GM19468 (cell line): ENCODE results near the gene EOMES.

Experiments
- ATAC-seq: cut with Tn5 transposase; IDR thresholded peaks from one replicate; pipeline ENCODE4 v1.9.1; 2021; ENCODE audit warnings: mild to moderate bottlenecking, moderate library complexity, moderate number of reproducible peaks; ENCODE audit not compliant: unreplicated experiment; ENCODE audit errors: extremely low read depth

Gene EOMES

GRCh38 chr3:27685474-27685873 is 36.6 kb downstream of the EOMES start:
- no peak for ATAC-seq

GRCh38 chr3:27684302-27684701 is 37.8 kb downstream of the EOMES start:
- ATAC-seq = no peak

DNA sequence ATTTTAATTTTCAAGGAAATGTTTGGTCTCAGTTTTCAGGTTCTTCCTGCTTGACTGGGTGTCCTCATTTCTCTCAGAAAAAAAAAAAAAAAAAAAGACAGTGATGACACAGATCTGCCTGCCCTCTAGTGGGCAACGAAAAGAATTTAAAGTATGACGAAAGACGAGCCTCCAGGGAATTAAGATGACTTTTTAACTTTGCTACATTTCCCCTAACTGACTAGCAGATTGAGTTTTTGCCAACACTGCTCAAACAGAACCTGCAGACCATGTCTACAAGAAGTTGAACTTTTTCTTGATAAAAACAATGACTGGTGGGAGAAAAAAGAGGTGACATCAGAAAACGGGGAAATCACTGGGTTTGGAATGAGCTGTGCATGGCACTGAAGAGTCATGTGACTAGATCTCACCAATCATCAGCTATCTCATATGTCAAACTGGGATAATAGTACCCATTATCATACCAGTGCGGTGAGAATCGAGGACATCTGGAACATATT is 40.8 kb downstream of the EOMES start:
- ATAC-seq = peak; percentile 70

- ATAC-seq = no peak
Observed at GRCh38 chr3:27680517-27681246, 41.4 kb downstream of the EOMES start.

DNA sequence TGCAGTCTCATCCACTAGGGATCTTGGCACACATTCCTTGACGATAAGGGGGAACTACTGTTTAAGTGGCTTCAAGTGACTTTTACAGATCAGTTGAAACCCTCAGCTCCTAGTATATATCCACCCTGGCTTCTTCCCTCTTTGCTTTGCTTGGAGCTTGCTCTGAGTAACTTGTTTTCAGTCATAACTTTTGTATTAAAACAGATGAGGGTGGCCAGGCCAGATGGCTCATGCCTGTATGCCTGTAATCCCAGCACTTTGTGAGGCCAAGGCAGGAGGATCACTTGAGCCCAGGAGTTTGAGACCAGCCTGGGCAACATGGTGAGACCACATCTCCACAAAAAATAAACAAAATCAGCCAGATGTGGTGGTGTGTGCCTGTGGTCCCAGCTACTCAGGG is 42.4 kb downstream of the EOMES start:
- ATAC-seq = no peak

DNA sequence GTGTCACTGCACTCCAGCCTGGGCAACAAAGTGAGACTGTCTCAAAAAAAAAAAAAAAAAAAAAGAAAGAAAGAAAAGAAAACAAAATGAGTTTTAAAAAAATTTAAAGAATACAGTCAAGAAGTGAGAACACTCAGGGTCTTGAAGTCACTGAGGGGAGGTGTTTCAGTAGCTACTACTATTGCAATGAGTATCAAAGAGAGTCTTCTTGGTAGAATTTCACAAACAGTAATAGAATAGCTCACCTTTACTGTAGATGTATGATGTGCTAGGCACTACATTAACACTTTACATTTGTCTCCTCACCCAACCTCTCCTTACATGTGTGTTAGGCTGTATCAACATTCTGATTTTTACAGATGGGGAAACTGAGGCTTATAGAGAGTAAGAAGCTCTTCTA is 43.9 kb downstream of the EOMES start:
- ATAC-seq = no peak

DNA sequence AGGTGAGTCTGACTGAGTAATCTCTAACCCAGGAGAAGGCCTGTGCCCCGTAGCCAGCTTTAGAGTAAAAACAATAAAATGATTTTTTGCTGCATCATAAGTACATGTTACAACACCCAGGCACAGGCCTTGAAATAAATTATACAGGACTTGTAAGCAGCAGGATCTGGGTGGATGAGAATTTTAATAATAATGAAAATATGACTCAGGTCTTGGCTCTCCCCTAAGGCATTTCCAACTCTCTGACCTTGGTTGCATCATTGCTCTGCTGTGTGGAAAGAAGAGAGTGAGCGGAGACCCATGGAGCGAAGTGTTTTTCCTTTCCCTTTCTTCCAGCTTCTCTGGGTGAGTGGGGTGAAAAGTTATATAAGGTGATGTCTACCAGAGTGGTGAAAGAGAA is 44.6 kb downstream of the EOMES start:
- ATAC-seq = no peak

- ATAC-seq = no peak
Observed at GRCh38 chr3:27675287-27675686, 46.8 kb downstream of the EOMES start.

DNA sequence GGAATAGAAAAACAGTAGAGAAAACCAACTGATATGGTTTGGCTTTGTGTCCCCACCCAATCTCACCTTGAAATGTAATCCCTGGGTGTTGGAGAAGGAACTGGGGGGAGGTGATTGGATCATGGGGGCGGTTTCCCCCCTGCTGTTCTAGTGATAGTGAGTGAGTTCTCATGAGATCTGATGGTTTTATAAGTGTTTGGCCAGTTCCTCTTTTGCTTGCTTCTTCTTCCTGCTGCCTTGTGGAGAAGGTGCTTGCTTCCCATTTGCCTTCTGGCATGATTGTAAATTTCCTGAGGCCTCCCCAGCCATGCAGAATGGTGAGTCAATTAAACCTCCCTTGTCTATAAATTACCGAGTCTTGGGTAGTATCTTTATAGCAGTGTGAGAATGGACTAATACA is 48.4 kb downstream of the EOMES start:
- no peak for ATAC-seq

DNA sequence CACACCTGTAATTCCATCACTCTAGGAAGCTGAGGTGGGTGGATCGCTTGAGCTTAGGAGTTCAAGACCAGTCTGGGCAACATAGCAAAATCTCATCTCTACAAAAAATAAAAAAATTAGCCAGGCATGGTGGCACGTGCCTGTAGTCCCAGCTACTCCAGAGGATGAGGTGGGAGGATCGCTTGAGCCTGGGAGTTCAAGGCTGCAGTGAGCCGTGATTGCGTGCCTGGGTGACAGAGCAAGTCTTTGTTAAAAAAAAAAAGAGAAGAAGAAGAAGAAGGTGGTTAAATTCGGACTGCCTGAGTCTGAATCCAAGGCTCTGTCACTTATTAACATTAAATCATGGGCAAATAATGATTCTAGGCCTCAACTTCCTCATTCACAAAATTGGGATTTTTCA is 51.0 kb downstream of the EOMES start:
- no peak for ATAC-seq

DNA sequence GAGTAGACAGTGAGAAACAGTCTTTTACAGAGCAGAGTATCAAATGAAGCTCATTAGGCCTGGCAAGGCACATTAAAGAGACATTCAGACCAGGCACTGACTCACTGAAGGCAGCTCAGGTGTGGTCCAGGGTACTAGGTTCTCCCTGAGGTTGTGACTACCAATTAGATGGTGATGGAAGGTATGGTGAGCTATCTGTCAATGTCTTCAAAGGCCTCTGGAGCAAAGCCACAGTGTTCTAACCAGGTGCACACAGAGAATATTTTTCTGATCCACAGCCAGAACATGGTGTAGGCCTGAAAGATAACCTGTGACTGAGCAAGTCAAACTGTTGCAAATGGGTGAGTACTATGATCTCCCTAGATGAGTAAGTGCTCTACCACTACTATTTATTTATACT is 51.5 kb downstream of the EOMES start:
- no peak for ATAC-seq

DNA sequence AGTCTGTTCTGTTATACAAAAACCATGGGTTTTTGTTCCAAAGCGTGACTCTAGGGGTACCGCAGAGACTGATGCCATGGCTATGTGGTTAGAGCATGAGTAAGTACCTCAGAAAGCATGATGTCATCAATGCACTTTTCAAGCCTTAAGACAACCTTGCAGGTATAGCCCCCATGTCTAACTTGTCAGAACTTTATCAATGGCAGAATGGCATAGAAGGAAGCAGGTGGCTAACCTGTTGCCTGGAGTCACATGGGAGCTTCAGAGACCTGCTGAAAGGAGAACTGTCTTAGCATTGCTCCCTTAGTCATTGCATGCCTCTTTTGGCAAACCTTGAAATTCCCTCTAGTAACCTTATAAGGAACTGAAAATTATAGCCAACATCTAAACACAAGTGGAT is 52.5 kb downstream of the EOMES start:
- ATAC-seq = no peak

DNA sequence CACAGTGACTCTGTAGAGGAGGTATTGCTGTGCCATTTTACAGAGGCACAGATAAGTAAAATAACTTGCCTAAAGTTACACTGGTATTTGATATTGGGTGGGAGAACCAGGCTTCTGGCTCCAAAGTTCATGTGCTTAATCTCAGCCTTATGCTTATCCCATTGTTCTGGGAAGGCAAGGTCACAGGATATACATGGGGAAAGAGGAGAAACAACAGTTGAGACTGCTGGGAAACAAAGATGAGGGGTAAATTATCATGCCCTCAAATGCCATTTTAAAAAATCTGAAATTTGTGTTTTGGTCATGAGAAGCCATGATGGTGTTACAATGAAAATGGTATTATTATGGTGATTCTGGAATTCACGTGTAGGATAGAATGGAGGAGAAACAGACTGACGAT is 54.4 kb downstream of the EOMES start:
- no peak for ATAC-seq

- no peak for ATAC-seq
Observed at GRCh38 chr3:27666708-27667107, 55.4 kb downstream of the EOMES start.

DNA sequence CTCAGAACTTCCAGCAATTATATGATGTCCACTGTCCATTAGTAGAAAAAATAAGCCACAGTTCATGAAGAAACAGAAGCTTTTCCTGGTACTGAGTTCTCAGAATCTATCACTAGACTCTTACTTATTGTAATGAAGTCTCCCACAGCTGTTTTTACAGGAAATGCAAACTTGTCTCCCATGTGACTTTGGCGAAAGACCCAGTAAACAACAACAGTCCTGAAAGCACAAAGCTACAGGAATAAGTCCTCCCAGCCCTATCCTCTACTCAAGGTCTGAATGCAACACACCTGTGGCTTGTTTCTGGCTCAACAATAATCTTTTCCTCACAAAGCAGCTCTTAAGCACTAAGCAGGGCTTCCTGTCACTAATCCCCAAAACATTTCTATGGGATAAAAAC is 55.9 kb downstream of the EOMES start:
- no peak for ATAC-seq
